ENCODE results near the gene SLC5A11.

DNA sequence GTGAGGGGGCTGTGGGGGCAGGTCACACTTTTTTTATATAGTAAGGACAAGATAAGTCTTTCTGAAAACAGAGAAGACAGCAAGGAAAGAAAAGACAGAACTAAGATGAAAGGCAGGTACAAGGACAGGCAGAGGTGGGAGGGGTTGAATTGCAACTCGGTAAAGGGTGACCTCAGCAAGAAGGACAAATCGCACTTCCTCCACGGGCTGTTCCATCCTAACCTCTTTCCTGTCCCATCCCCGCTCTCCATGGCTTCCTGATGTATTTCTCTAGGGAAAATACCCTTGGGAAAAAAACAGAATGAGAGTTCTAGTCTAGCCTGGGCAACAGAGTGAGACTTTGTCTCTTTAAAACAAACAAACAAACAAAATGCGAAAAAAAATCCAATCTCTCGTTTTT lies 112.1 kb downstream of the SLC5A11 start:
- no peak for TF ChIP-seq EGR1 (IDR thresholded peaks at IDR 0.05)
- no peak for TF ChIP-seq EP300 (IDR thresholded peaks at IDR 0.05; ENCODE audit: borderline replicate concordance)
- TF ChIP-seq ZBTB7A (IDR thresholded peaks at IDR 0.05; ENCODE audit: low read depth): no peak
- TF ChIP-seq RAD21 (IDR thresholded peaks at IDR 0.05; ENCODE audit: low read depth): no peak
- TF ChIP-seq, protein P1, sequence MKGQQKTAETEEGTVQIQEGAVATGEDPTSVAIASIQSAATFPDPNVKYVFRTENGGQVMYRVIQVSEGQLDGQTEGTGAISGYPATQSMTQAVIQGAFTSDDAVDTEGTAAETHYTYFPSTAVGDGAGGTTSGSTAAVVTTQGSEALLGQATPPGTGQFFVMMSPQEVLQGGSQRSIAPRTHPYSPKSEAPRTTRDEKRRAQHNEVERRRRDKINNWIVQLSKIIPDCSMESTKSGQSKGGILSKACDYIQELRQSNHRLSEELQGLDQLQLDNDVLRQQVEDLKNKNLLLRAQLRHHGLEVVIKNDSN (IDR thresholded peaks at IDR 0.05): no peak
- no peak for TF ChIP-seq CREB1 (IDR thresholded peaks at IDR 0.05; ENCODE audit: low read depth)
- no peak for TF ChIP-seq TAF1 (IDR thresholded peaks at IDR 0.05; ENCODE audit: low read depth)
- no peak for TF ChIP-seq YY1 (IDR thresholded peaks at IDR 0.05; ENCODE audit: low read depth)
- no peak for TF ChIP-seq TEAD4 (IDR thresholded peaks at IDR 0.05)
- TF ChIP-seq FOXM1 (IDR thresholded peaks at IDR 0.05; ENCODE audit: borderline replicate concordance, low read depth): no peak
- TF ChIP-seq, protein P2, sequence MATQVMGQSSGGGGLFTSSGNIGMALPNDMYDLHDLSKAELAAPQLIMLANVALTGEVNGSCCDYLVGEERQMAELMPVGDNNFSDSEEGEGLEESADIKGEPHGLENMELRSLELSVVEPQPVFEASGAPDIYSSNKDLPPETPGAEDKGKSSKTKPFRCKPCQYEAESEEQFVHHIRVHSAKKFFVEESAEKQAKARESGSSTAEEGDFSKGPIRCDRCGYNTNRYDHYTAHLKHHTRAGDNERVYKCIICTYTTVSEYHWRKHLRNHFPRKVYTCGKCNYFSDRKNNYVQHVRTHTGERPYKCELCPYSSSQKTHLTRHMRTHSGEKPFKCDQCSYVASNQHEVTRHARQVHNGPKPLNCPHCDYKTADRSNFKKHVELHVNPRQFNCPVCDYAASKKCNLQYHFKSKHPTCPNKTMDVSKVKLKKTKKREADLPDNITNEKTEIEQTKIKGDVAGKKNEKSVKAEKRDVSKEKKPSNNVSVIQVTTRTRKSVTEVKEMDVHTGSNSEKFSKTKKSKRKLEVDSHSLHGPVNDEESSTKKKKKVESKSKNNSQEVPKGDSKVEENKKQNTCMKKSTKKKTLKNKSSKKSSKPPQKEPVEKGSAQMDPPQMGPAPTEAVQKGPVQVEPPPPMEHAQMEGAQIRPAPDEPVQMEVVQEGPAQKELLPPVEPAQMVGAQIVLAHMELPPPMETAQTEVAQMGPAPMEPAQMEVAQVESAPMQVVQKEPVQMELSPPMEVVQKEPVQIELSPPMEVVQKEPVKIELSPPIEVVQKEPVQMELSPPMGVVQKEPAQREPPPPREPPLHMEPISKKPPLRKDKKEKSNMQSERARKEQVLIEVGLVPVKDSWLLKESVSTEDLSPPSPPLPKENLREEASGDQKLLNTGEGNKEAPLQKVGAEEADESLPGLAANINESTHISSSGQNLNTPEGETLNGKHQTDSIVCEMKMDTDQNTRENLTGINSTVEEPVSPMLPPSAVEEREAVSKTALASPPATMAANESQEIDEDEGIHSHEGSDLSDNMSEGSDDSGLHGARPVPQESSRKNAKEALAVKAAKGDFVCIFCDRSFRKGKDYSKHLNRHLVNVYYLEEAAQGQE (IDR thresholded peaks at IDR 0.05; ENCODE audit: low read depth): no peak
- TF ChIP-seq, protein P3, sequence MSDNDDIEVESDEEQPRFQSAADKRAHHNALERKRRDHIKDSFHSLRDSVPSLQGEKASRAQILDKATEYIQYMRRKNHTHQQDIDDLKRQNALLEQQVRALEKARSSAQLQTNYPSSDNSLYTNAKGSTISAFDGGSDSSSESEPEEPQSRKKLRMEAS (IDR thresholded peaks at IDR 0.05): no peak

Data from Ishikawa (cell line).